NCI-H128 (cell line): ENCODE measurements around the gene OR52E1.

Source experiments
- DNase-seq: peaks from one replicate; lab custom pipeline; 2025; ENCODE audit not compliant: unreplicated experiment; lab: John Stamatoyannopoulos, UW

Gene OR52E1

GRCh38 chr11:5115339-5115738, 46.0 kb downstream of the OR52E1 start:
- DNase-seq = no peak

DNA sequence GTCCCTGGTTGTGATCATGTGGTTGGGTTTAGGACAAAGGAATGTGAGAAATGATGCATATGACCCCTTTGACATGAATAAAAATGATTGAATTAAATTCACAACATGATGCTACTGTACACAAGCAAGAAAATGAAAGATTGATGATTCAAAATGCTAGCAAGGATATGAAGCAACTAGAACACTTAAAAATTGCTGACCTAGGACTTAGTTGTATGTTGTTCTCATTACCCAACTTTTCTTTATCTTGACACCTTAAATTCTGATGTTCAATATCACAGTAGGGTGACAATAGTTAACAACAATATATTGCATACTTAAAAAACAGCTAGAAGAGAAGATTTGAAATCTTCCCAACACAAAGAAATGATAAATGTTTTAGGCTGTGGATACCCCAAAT, 48.2 kb downstream of the OR52E1 start:
- DNase-seq = no peak

- no peak for DNase-seq
Observed at GRCh38 chr11:5118893-5119292, 49.5 kb downstream of the OR52E1 start.
